Measurements from ENCODE around the gene LAMP5.

Gene LAMP5

GRCh38 chr20:9514461-9515213 lies at the start of gene LAMP5:
TSS of gene LAMP5 (plus strand) at chr20:9514590. CDS start at chr20:9514853, 263 bp downstream.
- DNase-seq = no peak

GRCh38 chr20:9467995-9468394 lies 46.4 kb upstream of the LAMP5 start:
- no peak for DNase-seq

- DNase-seq = no peak
Measured at GRCh38 chr20:9474835-9475415, 39.5 kb upstream of the LAMP5 start.

GRCh38 chr20:9475456-9475855 lies 38.9 kb upstream of the LAMP5 start:
- DNase-seq = no peak

GRCh38 chr20:9476174-9476573 lies 38.2 kb upstream of the LAMP5 start:
- DNase-seq = no peak

GRCh38 chr20:9476637-9477036 lies 37.8 kb upstream of the LAMP5 start:
- no peak for DNase-seq

- no peak for DNase-seq
Measured at GRCh38 chr20:9478771-9479170, 35.6 kb upstream of the LAMP5 start.

- no peak for DNase-seq
Measured at GRCh38 chr20:9480066-9480465, 34.3 kb upstream of the LAMP5 start.

GRCh38 chr20:9482180-9482579 lies 32.2 kb upstream of the LAMP5 start:
- no peak for DNase-seq

GRCh38 chr20:9483131-9483530 lies 31.3 kb upstream of the LAMP5 start:
- DNase-seq = no peak

- DNase-seq = no peak
Measured at GRCh38 chr20:9485614-9486340, 28.6 kb upstream of the LAMP5 start.

- no peak for DNase-seq
Measured at GRCh38 chr20:9487231-9487630, 27.2 kb upstream of the LAMP5 start.

GRCh38 chr20:9488063-9488462 lies 26.3 kb upstream of the LAMP5 start:
- no peak for DNase-seq

GRCh38 chr20:9490161-9490560 lies 24.2 kb upstream of the LAMP5 start:
- no peak for DNase-seq

GRCh38 chr20:9490631-9491030 lies 23.8 kb upstream of the LAMP5 start:
- no peak for DNase-seq

GRCh38 chr20:9491324-9491723 lies 23.1 kb upstream of the LAMP5 start:
- DNase-seq = no peak

- DNase-seq = no peak
Measured at GRCh38 chr20:9492067-9492466, 22.3 kb upstream of the LAMP5 start.

GRCh38 chr20:9493803-9494202 lies 20.6 kb upstream of the LAMP5 start:
- DNase-seq = no peak

- no peak for DNase-seq
Measured at GRCh38 chr20:9495701-9496100, 18.7 kb upstream of the LAMP5 start.

GRCh38 chr20:9496155-9496554 lies 18.2 kb upstream of the LAMP5 start:
- no peak for DNase-seq

GRCh38 chr20:9498322-9498721 lies 16.1 kb upstream of the LAMP5 start:
- DNase-seq = no peak

- DNase-seq = no peak
Measured at GRCh38 chr20:9499126-9499899, 15.1 kb upstream of the LAMP5 start.

- DNase-seq = no peak
Measured at GRCh38 chr20:9500121-9500520, 14.3 kb upstream of the LAMP5 start.

Measured in stimulated activated CD4-positive, alpha-beta T cell treated with anti-CD3 and anti-CD28 coated beads, Interleukin-4, amount 100 ng/mL, for 1 hour (primary cell).